ENCODE measurements around the gene HOXA3. TPM values are rescaled to one million over a fixed set of nuclear protein-coding genes. Genes with fewer than 3 reads are reported as not detected.

HOXA3 gene
- total RNA-seq, 2 donors from 2014 or later = not detected

GRCh38 chr7:27159266-27160144 is 7.1 kb upstream of the HOXA3 start:
- H3K9me3 Mint-ChIP-seq = peaks cover 40% of the 10 kb centered on the region
- Histone ChIP-seq H3K36me3 (ENCODE audit: control insufficient read depth, insufficient read depth, low read length) (no peaks in the 10 kb centered on the region), H3K4me1 (ENCODE audit: control insufficient read depth, insufficient read depth, low read length) (no peaks in the 10 kb centered on the region), H3K4me3 (ENCODE audit: low read length) (no peak overlapping the region), H3K27ac (ENCODE audit: low read depth, low read length) (peak overlapping the region; percentile 36), H3K9me3 (ENCODE audit: control insufficient read depth, low read length) (peaks cover 33% of the 10 kb centered on the region), H3K9ac (ENCODE audit: extremely low read depth, low read length, poor library complexity, severe bottlenecking) (no peak overlapping the region), H3K27me3 (ENCODE audit: control insufficient read depth, insufficient read depth, low read length, poor library complexity, severe bottlenecking) (peaks cover 100% of the 10 kb centered on the region)
- 73 to 78% methylated on average over 23 to 25 of the region's 27 CpGs for WGBS, 2 experiments (ENCODE audit: insufficient coverage in 1 of 2, insufficient read length in 1 of 2)
- H3K4me1 Mint-ChIP-seq = no peaks in the 10 kb centered on the region
- H3K36me3 Mint-ChIP-seq (ENCODE audit: low read depth) = peaks cover 2% of the 10 kb centered on the region
- H3K27me3 Mint-ChIP-seq (ENCODE audit: insufficient read depth) = peaks cover 99% of the 10 kb centered on the region
- no peak overlapping the region for H3K4me3 Mint-ChIP-seq
- peak; percentile 42 for DNase-seq
- H3K27ac Mint-ChIP-seq = no peak overlapping the region
- TF ChIP-seq, protein P1, sequence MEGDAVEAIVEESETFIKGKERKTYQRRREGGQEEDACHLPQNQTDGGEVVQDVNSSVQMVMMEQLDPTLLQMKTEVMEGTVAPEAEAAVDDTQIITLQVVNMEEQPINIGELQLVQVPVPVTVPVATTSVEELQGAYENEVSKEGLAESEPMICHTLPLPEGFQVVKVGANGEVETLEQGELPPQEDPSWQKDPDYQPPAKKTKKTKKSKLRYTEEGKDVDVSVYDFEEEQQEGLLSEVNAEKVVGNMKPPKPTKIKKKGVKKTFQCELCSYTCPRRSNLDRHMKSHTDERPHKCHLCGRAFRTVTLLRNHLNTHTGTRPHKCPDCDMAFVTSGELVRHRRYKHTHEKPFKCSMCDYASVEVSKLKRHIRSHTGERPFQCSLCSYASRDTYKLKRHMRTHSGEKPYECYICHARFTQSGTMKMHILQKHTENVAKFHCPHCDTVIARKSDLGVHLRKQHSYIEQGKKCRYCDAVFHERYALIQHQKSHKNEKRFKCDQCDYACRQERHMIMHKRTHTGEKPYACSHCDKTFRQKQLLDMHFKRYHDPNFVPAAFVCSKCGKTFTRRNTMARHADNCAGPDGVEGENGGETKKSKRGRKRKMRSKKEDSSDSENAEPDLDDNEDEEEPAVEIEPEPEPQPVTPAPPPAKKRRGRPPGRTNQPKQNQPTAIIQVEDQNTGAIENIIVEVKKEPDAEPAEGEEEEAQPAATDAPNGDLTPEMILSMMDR (conservative IDR thresholded peaks at IDR 0.05) = no peak

DNA sequence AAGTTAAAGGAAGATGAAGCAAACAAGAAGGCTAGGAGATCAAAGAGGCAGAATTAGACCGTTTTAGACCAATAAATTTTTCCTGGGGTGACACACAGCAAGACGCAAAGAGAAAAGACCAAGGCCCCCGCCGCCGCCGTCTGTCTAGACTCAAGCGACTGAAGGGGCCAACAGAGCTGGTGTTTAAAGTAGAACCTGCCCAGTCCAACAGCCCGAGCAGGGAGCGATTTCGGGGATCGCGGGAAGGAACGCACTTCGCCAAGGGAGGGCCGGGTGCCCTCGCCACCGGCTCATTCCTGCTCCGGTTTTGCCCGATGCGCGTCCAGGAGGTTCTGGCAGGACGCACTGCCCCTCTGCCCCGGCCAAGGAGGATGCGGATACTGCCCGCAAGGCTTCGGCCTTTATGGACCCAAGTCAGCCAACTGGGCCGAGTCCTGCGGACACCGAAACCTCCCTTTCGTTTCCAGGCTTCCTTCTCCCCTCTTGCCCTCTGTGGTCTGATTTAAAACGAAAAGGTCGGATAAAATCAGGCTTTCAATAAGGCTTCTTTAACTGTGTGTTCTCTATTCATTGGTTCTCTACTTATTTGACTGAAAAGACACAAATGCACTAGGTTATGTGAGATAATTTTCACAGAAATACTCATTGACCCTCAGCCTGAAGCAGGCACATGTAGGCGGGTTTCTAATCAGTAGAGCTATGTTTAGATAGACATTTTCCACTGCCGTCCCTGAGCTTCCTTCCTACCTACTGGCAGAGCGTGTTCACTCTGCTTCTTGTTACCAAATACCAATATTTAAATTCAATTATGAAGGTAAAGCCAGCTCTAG is 6.3 kb upstream of the HOXA3 start:
- Mint-ChIP-seq H3K4me1 (no peaks in the 10 kb centered on the region), H3K27ac (no peak overlapping the region), H3K4me3 (no peak overlapping the region), H3K36me3 (ENCODE audit: low read depth) (peaks cover 2% of the 10 kb centered on the region), H3K9me3 (peaks cover 43% of the 10 kb centered on the region), H3K27me3 (ENCODE audit: insufficient read depth) (peaks cover 99% of the 10 kb centered on the region)
- DNase-seq = peak; percentile 44
- Histone ChIP-seq H3K27me3 (ENCODE audit: control insufficient read depth, insufficient read depth, low read length, poor library complexity, severe bottlenecking) (peaks cover 100% of the 10 kb centered on the region), H3K36me3 (ENCODE audit: control insufficient read depth, insufficient read depth, low read length) (no peaks in the 10 kb centered on the region), H3K9ac (ENCODE audit: extremely low read depth, low read length, poor library complexity, severe bottlenecking) (no peak overlapping the region), H3K4me3 (ENCODE audit: low read length) (no peak overlapping the region), H3K9me3 (ENCODE audit: control insufficient read depth, low read length) (peaks cover 34% of the 10 kb centered on the region), H3K27ac (ENCODE audit: low read depth, low read length) (peak overlapping the region; percentile 71), H3K4me1 (ENCODE audit: control insufficient read depth, insufficient read depth, low read length) (no peaks in the 10 kb centered on the region)
- TF ChIP-seq, protein P1 (conservative IDR thresholded peaks at IDR 0.05) = no peak
- 63 to 66% methylated on average over 28 to 35 of the region's 35 CpGs for WGBS, 2 experiments (ENCODE audit: insufficient coverage in 1 of 2, insufficient read length in 1 of 2)

DNA sequence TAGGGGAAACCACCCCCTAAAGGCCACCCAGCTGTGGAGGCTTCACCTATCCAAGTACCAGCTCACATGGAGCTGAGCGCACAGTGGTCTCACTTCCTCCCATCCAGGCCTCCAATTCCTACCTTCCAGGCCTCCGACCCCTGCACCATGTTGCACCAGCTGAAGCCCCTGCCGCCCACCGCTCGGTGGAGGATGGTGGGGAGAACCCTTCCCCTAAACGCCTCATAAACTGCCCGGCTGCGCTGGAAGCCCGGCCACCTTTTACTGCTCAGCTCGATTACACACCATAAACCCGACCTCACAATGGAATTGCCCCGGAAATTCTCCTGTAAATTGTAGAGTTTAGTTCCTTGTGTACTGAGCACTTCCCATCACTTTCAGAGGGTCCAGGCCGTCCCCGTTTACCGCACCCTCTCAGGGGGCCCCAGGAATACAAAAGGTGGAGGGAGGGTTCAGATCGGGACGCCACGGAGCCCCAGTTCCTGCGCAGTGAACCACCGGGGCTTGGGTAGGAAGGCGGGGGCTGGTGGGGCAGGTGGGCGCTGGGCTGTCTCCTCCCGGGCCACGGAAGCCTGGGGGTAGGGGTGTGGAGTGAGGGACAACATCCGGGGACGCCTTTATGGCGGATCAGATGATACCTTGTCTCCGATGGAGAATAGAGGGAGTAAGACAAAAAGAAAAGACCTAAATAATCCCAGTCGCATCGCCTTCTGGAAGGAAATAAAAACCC is 5.5 kb upstream of the HOXA3 start:
- Histone ChIP-seq H3K9me3 (ENCODE audit: control insufficient read depth, low read length) (peaks cover 38% of the 10 kb centered on the region), H3K9ac (ENCODE audit: extremely low read depth, low read length, poor library complexity, severe bottlenecking) (no peak overlapping the region), H3K4me1 (ENCODE audit: control insufficient read depth, insufficient read depth, low read length) (no peaks in the 10 kb centered on the region), H3K36me3 (ENCODE audit: control insufficient read depth, insufficient read depth, low read length) (no peaks in the 10 kb centered on the region), H3K27me3 (ENCODE audit: control insufficient read depth, insufficient read depth, low read length, poor library complexity, severe bottlenecking) (peaks cover 100% of the 10 kb centered on the region), H3K4me3 (ENCODE audit: low read length) (no peak overlapping the region), H3K27ac (ENCODE audit: low read depth, low read length) (no peak overlapping the region)
- Mint-ChIP-seq H3K4me3 (no peak overlapping the region), H3K27ac (no peak overlapping the region), H3K4me1 (no peaks in the 10 kb centered on the region), H3K36me3 (ENCODE audit: low read depth) (peaks cover 2% of the 10 kb centered on the region), H3K9me3 (peaks cover 43% of the 10 kb centered on the region), H3K27me3 (ENCODE audit: insufficient read depth) (peaks cover 99% of the 10 kb centered on the region)
- WGBS, 2 experiments (ENCODE audit: insufficient coverage in 1 of 2, insufficient read length in 1 of 2) = 39 to 49% methylated on average over 19 to 29 of the region's 30 CpGs
- TF ChIP-seq, protein P1 (conservative IDR thresholded peaks at IDR 0.05) = no peak
- peak; percentile 44 for DNase-seq
